GM12892 (cell line): Measurements from ENCODE around the gene RANBP3.
"Not testable (repeated sequence)": the region's sequence is repeated elsewhere in the genome, so short reads cannot be mapped to it uniquely, and the experiment has no call there.

Experiments
- DNase-seq: peaks from one replicate; pipeline ENCODE4 v3.0.0; 2011; ENCODE audit not compliant: insufficient read length
- FAIRE-seq: peaks from 2 replicates; lab custom pipeline; 2011; peaks lifted over from hg19 to GRCh38; lab: Jason Lieb, UNC
- POLR2A ChIP-seq: IDR thresholded peaks from 2 replicates; pipeline ENCODE4 v1.6.1; 2011; ENCODE audit warnings: low read depth, low read length, control low read depth
- POLR2AphosphoS5 ChIP-seq: IDR thresholded peaks from 2 replicates; pipeline ENCODE4 v1.6.1; 2011; ENCODE audit warnings: low read depth, low read length, control low read depth
- TAF1 ChIP-seq: IDR thresholded peaks from 2 replicates; pipeline ENCODE4 v1.6.1; 2011; ENCODE audit warnings: low read depth, mild to moderate bottlenecking, control low read depth, low read length, borderline replicate concordance

RANBP3 gene

GRCh38 chr19:5891938-5892771 lies 85.8 kb downstream of the RANBP3 start:
- no peak for FAIRE-seq
- TF ChIP-seq POLR2A (0 out of 2 replicates have a peak, but pooled peaks have one; percentile 53), TAF1 (no peak), POLR2AphosphoS5 (peak; percentile 63; the same call in 1 of the 2 replicates)
- no peak for DNase-seq

- TF ChIP-seq POLR2A: no peak; the same call in 1 of the 2 replicates
- TF ChIP-seq TAF1: no peak
- no peak for TF ChIP-seq POLR2AphosphoS5
- DNase-seq (no peak), FAIRE-seq (no peak)
These were observed 86.4 kb downstream of the RANBP3 start for GRCh38 chr19:5891572-5891937.

GRCh38 chr19:5890099-5890498 lies 87.8 kb downstream of the RANBP3 start:
- FAIRE-seq (no peak), DNase-seq (no peak)
- TF ChIP-seq POLR2AphosphoS5 (no peak), POLR2A (no peak), TAF1 (no peak)

- FAIRE-seq (no peak), DNase-seq (no peak)
- TF ChIP-seq POLR2AphosphoS5: no peak
- TF ChIP-seq POLR2A: no peak
- TF ChIP-seq TAF1: no peak
These were observed 88.5 kb downstream of the RANBP3 start for GRCh38 chr19:5889288-5889971.

- not testable (repeated sequence) for DNase-seq, FAIRE-seq
These were observed 93.7 kb downstream of the RANBP3 start for GRCh38 chr19:5884065-5884811.

GRCh38 chr19:5883157-5883873 lies 94.6 kb downstream of the RANBP3 start:
- FAIRE-seq, DNase-seq: not testable (repeated sequence)

- FAIRE-seq: no peak
- no peak for DNase-seq
- no peak for TF ChIP-seq POLR2AphosphoS5
- no peak for TF ChIP-seq TAF1
- TF ChIP-seq POLR2A: no peak
These were observed 95.4 kb downstream of the RANBP3 start for GRCh38 chr19:5882421-5882968.

GRCh38 chr19:5881543-5882299 lies 96.2 kb downstream of the RANBP3 start:
- FAIRE-seq: no peak
- TF ChIP-seq TAF1 (no peak), POLR2A (no peak), POLR2AphosphoS5 (no peak)

GRCh38 chr19:5880604-5881078 lies 97.3 kb downstream of the RANBP3 start:
- TF ChIP-seq POLR2A (no peak), POLR2AphosphoS5 (no peak), TAF1 (no peak)
- FAIRE-seq (no peak), DNase-seq (no peak)

More at GRCh38 chr19:5881543-5882299, 96.2 kb downstream of the RANBP3 start:
- DNase-seq: no peak

GRCh38 chr19:5880196-5880595 lies 97.7 kb downstream of the RANBP3 start:
- no peak for DNase-seq
- FAIRE-seq: no peak
- no peak for TF ChIP-seq POLR2AphosphoS5
- TF ChIP-seq POLR2A: no peak
- TF ChIP-seq TAF1: no peak

GRCh38 chr19:5877882-5878281 lies 100.1 kb downstream of the RANBP3 start:
- TF ChIP-seq POLR2A (no peak), TAF1 (no peak), POLR2AphosphoS5 (no peak)
- no peak for FAIRE-seq
- DNase-seq: no peak
